Activated T-cell treated with anti-CD3 and anti-CD28 coated beads, Interleukin-2, amount 50 U/mL, for 4 hours (primary cell): ENCODE measurements around the gene KIZ. TPM values are rescaled to one million over a fixed set of nuclear protein-coding genes. Genes with fewer than 3 reads are reported as not detected.

Experiments used
- ATAC-seq, 2 donors: fragments of 200-7000 bp; cut with Tn5 transposase; one replicate each; pipeline ENCODE4 v1.10.0; 2021
- DNase-seq: peaks from one replicate; pipeline ENCODE4 v3.0.0-alpha.2; 2020
- H3K27me3 Mint-ChIP-seq: one replicate; pipeline ENCODE4 v1.8.0; 2021; ENCODE audit warnings: low read depth, mixed read lengths
- H3K36me3 Mint-ChIP-seq: one replicate; pipeline ENCODE4 v1.8.0; 2022; ENCODE audit warnings: mixed read lengths; ENCODE audit not compliant: insufficient read depth
- H3K4me1 Mint-ChIP-seq: one replicate; pipeline ENCODE4 v1.8.0; 2021; ENCODE audit warnings: low read depth, mixed read lengths
- H3K4me3 Mint-ChIP-seq: one replicate; pipeline ENCODE4 v1.8.0; 2021; ENCODE audit warnings: mild to moderate bottlenecking, moderate library complexity, mixed read lengths
- H3K9me3 Mint-ChIP-seq: one replicate; pipeline ENCODE4 v1.8.0; 2021; ENCODE audit warnings: mixed read lengths
- total RNA-seq, 3 donors: library from RNA; stranded (reverse); gene quantifications; one replicate each; pipeline ENCODE4 v1.2.1, GENCODE V29; 2021

Gene KIZ
- total RNA-seq, 3 donors from 2014 or later = 6.7 to 7.7 (median 6.9) TPM

GRCh38 chr20:21117521-21117920 lies 8.4 kb upstream of the KIZ start:
- Mint-ChIP-seq H3K4me3 (no peak overlapping the region), H3K4me1 (no peaks in the 10 kb centered on the region), H3K36me3 (no peaks in the 10 kb centered on the region), H3K27me3 (peaks cover 31% of the 10 kb centered on the region), H3K9me3 (no peaks in the 10 kb centered on the region)
- DNase-seq (no peak), ATAC-seq (no peak)

DNA sequence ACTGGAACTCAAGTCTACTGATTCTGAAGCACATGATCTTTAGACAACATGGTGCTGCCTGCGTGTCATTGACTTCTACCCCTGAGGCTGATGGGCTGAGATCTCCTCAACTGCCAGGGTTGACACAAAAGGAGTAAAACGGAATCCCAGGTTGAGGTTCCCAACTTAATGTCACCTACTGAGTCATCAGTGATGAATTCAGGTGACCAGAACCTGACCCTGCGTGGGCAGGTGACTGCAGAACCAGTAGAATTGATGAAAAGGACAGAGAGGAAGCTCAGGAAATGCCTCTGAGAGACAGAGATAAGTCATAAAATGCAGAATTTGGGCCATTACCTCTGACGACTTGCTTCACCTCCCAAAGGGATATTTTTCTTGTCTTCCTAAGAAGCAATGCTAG lies 7.7 kb upstream of the KIZ start:
- DNase-seq = no peak
- no peaks in the 10 kb centered on the region for H3K9me3 Mint-ChIP-seq
- H3K4me1 Mint-ChIP-seq = no peaks in the 10 kb centered on the region
- H3K27me3 Mint-ChIP-seq = peaks cover 28% of the 10 kb centered on the region
- H3K4me3 Mint-ChIP-seq = no peak overlapping the region
- no peak for ATAC-seq
- no peaks in the 10 kb centered on the region for H3K36me3 Mint-ChIP-seq

DNA sequence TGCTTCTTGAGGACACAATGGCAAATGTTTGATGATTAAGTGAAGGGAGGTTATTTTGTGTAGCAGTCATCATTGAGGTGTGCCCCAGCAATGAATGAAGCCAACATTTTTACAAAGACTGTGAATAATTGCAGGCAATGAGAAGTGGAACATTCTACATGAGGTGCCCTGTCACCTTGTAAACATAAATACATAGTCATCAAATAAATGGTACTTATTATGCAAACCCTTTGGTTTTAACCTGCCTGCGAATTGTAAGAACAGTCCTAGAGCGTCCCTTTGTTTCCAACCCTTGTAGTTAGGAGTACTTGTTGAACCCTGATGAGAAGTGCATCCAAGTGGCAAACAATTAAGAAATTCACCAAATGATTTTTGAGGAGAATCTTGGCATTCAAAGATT lies 7.1 kb upstream of the KIZ start:
- H3K9me3 Mint-ChIP-seq = no peaks in the 10 kb centered on the region
- H3K27me3 Mint-ChIP-seq = peaks cover 23% of the 10 kb centered on the region
- no peak for DNase-seq
- no peak for ATAC-seq
- no peaks in the 10 kb centered on the region for H3K36me3 Mint-ChIP-seq
- H3K4me3 Mint-ChIP-seq = no peak overlapping the region
- H3K4me1 Mint-ChIP-seq = no peaks in the 10 kb centered on the region

- Mint-ChIP-seq H3K4me1 (peaks cover 23% of the 10 kb centered on the region), H3K4me3 (no peak overlapping the region), H3K9me3 (no peaks in the 10 kb centered on the region), H3K27me3 (no peaks in the 10 kb centered on the region), H3K36me3 (no peaks in the 10 kb centered on the region)
- ATAC-seq (no peak), DNase-seq (no peak)
Measured at GRCh38 chr20:21124190-21124589, 1.7 kb upstream of the KIZ start.

DNA sequence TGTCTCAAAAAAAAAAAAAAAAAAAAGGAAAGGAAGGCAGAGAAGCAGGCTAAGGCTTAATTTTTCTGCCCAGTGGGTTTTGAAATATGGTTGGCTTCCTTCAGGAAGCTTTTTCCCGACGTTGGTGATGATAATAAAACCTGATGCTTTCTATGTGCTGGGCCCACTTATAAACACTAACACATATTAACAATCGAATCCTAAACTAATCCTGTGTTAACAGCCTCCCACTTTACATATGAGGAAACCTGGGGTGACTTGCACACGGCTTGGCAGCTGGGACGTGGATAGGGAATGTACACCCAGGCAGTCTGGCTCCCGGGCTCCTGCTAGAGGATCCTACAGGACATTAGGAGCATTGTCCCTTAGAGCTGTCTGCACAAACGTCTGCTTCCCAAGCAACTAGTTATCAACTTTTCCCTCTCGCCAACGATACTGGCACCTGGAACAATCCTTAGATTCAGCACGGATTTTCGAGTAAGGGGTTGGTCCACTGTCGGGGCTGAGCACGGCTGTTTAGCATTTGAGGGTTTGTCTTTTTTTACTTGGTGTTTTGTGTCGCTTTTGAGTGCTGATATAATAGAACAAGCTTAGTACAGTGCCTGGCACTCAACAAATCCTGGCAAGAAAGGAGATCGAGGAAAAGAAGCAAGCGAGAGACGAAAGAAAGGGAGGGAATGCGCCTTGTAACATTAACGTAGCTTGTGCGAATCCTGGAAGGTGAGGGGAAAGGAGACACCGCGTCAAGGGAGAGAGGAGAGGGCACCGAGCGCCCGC lies 622 bp upstream of the KIZ start:
- no peaks in the 10 kb centered on the region for H3K9me3 Mint-ChIP-seq
- peaks cover 6% of the 10 kb centered on the region for H3K36me3 Mint-ChIP-seq
- peak overlapping the region; percentile 84 for H3K4me3 Mint-ChIP-seq
- ATAC-seq (peak; percentile 4 to 7), DNase-seq (no peak)
- H3K4me1 Mint-ChIP-seq = peaks cover 23% of the 10 kb centered on the region
- no peaks in the 10 kb centered on the region for H3K27me3 Mint-ChIP-seq

- no peaks in the 10 kb centered on the region for H3K9me3 Mint-ChIP-seq
- no peak for DNase-seq
- ATAC-seq = no peak
- peak overlapping the region; percentile 84 for H3K4me3 Mint-ChIP-seq
- H3K36me3 Mint-ChIP-seq = peaks cover 7% of the 10 kb centered on the region
- H3K4me1 Mint-ChIP-seq = peaks cover 23% of the 10 kb centered on the region
- H3K27me3 Mint-ChIP-seq = no peaks in the 10 kb centered on the region
Measured at GRCh38 chr20:21126581-21126870, 644 bp downstream of the KIZ start.

DNA sequence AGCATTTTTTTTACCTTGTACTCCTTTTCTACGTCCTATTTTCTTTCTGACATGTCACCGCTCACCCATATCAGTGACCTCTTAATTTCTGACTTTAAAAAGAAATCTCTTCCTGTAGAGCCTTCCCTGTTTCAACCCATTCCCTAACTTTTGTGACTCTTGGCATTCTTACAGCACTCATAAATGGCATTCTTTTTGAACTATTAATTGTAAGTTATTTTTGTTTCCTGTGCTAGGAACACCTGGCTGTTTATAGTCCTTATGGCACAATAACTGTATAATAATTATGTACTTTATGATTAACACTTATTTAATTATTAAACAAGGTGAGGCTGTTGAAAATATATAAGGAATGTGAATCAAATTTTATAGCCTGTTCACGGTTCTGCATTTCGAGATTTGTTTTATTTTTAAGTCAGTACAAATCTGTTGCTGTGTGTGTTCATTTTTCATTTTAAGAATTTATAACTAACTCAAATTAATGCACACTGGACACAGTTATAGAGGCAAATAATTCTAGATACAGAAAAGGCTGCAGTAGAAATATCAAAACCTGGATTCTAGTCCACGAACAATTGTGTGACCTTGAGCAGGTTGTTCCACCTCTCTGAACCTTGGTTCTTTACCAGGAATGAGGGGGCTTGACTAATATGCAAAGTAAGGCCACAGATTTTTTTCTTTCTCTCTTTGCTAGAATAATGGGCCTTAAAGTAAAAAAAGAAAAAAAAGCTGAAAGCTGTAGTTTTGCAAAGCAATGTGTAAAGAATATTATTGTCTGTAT lies 1.5 kb downstream of the KIZ start:
- H3K9me3 Mint-ChIP-seq = no peaks in the 10 kb centered on the region
- H3K4me3 Mint-ChIP-seq = peak overlapping the region; percentile 84
- DNase-seq (no peak), ATAC-seq (no peak)
- peaks cover 7% of the 10 kb centered on the region for H3K36me3 Mint-ChIP-seq
- H3K4me1 Mint-ChIP-seq = peaks cover 23% of the 10 kb centered on the region
- H3K27me3 Mint-ChIP-seq = no peaks in the 10 kb centered on the region

DNA sequence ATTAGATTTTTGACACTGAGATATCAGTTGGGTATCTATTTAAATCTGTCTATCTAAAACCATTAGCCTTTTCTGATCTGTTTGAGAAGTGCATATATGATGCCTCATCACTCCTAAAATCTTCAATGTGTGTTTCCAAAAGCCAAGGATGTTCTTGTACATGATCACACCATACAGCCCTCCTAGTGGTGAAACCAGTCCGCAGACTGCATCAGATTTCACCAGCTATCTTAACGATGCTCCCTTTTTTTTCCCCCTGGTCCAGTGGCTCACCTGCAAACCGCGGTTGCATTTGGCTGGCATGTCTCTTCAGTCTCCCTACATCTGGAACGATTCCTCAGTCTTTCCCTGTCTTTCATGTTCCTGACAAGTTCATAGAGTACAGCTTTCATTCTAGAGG lies 4.0 kb downstream of the KIZ start:
- no peak for ATAC-seq
- no peaks in the 10 kb centered on the region for H3K9me3 Mint-ChIP-seq
- H3K4me1 Mint-ChIP-seq = peaks cover 23% of the 10 kb centered on the region
- DNase-seq = no peak
- H3K4me3 Mint-ChIP-seq = no peak overlapping the region
- no peaks in the 10 kb centered on the region for H3K27me3 Mint-ChIP-seq
- H3K36me3 Mint-ChIP-seq = peaks cover 11% of the 10 kb centered on the region

DNA sequence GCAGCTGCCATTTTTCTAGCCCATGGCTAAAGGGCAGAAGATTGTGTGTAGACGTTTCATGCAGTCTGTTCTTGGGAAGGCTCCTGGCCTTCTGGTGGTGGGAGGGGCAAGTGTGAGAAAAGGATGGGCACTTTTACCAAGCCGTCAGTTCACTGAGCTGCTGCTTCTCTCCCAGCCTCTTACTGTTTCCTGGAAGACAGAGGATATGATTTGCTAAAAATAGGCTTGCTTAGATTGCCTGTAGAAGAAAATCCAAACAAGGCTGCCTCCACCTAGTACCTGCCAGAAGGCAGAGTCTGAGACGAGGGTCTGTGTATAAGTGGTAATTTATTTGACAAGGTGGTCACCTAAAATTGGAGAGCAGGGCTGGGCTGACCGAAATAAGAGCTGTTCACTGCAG lies 7.5 kb downstream of the KIZ start:
- H3K36me3 Mint-ChIP-seq = peaks cover 34% of the 10 kb centered on the region

DNA sequence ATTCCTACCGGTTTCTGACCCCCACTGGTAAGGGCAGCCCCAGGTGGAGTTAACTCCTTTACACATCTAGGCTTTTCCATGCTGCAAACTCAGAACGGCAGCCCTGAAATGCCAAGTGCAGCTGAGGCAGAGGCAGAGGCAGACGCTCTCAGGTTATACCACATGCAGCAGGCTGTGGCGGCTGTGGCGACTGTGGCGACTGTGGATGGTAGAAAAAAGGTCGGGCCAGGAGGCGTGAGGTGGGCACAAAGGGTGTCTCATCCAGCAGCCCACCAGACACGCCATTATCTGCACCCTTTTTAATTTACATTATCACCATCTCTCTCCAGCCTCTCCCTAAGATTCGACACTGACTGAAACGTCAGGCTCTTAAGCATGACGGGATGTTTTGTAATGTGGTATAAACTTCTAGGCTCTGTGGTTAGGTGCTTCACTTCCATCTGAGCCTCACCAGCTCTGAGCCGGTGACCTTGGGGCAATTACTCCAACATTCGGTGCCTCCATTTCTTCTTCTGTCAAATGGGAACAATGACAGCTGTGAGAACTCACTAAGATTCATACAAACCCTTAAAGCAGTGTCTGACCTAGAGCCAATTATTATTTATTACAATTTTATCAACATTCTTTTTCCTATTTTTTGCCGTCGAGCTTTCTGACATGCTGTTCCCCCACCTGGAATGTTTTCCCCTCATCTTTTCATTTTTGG lies 8.2 kb downstream of the KIZ start:
- no peak overlapping the region for H3K4me3 Mint-ChIP-seq
- peaks cover 34% of the 10 kb centered on the region for H3K36me3 Mint-ChIP-seq
- no peak for ATAC-seq
- no peaks in the 10 kb centered on the region for H3K9me3 Mint-ChIP-seq
- no peak for DNase-seq
- peaks cover under 1% of the 10 kb centered on the region for H3K4me1 Mint-ChIP-seq
- H3K27me3 Mint-ChIP-seq = no peaks in the 10 kb centered on the region

More for the DNA sequence above, 7.5 kb downstream of the KIZ start:
- Mint-ChIP-seq H3K9me3 (no peaks in the 10 kb centered on the region), H3K4me3 (no peak overlapping the region), H3K4me1 (peaks cover 5% of the 10 kb centered on the region), H3K27me3 (no peaks in the 10 kb centered on the region)
- DNase-seq (no peak), ATAC-seq (no peak)

GRCh38 chr20:21134883-21135493 lies 9.1 kb downstream of the KIZ start:
- ATAC-seq (no peak), DNase-seq (no peak)
- H3K9me3 Mint-ChIP-seq = no peaks in the 10 kb centered on the region
- peaks cover 35% of the 10 kb centered on the region for H3K36me3 Mint-ChIP-seq
- H3K27me3 Mint-ChIP-seq = no peaks in the 10 kb centered on the region
- no peak overlapping the region for H3K4me3 Mint-ChIP-seq
- H3K4me1 Mint-ChIP-seq = no peaks in the 10 kb centered on the region

DNA sequence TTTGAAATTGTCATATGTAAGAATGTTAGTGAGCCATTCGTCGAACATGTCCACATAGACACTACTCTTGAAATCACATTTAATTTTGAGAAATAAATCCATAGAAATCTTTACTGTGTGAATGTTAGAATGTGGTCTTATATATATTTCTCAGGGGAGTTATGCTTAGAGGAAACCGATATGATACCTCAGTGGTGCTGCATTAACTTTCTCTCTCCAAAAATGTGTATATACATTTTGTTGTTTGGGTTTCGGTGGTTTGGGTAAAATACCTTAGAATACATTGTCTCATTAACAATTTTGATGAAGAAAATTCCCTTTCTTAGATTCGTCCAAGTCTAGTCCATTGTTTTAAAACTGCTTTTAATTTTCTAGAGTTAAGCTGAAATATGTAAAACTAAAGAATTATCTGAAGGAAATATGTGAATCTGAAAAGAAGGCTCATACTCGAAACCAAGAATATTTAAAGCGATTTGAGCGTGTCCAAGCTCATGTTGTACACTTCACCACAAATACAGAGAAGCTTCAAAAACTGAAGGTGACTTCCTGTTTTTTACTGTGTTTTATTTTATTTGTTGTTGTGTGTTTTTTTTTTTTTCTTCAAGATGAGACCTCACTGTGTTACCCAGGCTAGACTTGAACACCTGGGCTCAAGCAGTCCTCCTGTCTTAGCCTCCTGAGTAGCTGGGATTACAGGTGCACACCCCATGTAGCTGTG lies 10.3 kb downstream of the KIZ start:
- Mint-ChIP-seq H3K4me1 (no peaks in the 10 kb centered on the region), H3K9me3 (no peaks in the 10 kb centered on the region), H3K36me3 (peaks cover 32% of the 10 kb centered on the region), H3K27me3 (no peaks in the 10 kb centered on the region), H3K4me3 (no peak overlapping the region)
- DNase-seq = no peak
- ATAC-seq = no peak

DNA sequence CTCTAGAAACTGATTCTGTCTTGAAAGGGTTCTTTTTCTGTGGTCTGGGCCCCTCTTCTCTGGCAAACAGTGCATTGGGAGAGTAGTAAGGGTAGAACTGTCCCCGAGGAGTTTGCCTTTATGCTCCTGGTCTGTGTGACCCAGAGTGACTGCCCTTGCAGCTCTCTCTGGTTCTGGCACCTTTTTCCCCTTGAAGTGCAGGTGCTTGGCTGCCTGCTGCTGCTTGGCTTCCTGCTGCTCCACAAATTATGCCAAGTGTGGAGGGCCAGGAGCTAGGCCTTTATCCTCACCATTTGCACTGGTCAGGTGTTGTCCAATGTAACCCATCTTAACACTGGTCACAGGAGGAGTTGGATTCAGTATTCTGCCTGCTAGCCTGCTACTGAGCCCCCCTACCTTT lies 11.2 kb downstream of the KIZ start:
- no peaks in the 10 kb centered on the region for H3K4me1 Mint-ChIP-seq
- no peak overlapping the region for H3K4me3 Mint-ChIP-seq
- no peaks in the 10 kb centered on the region for H3K27me3 Mint-ChIP-seq
- ATAC-seq = no peak
- H3K9me3 Mint-ChIP-seq = no peaks in the 10 kb centered on the region
- no peak for DNase-seq
- peaks cover 34% of the 10 kb centered on the region for H3K36me3 Mint-ChIP-seq
